ENCODE data around the gene GABRB1.

DNA sequence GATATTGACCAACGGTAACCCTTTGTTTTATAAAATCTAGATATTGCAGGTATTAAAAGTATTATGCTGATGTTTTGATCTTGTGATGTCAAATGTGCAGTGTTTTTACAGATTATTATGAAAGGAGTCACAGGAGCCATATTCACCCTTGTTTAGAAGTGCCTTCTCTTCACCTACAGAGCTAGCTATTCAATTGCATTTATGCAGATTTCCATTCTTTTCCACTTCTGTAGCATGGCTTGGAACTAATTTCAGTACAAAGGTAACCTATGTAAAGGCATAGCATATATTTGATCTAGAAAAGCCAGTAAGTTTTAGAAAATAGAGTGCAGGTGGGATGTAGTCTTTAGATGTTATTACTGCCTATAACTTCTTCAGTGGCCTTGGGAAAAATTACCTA, 176.2 kb downstream of the GABRB1 start:
- TF ChIP-seq EZH2 (IDR thresholded peaks at IDR 0.05; ENCODE audit: insufficient read depth, poor library complexity, severe bottlenecking): no peak
- TF ChIP-seq EZH2phosphoT487 (IDR thresholded peaks at IDR 0.05; ENCODE audit: insufficient read depth, low read depth): no peak
